Ureter (tissue), 1 donor: ENCODE results near the gene WNK2. TPM values are rescaled to one million over a fixed set of nuclear protein-coding genes. Genes with fewer than 3 reads are reported as not detected.
"Not testable (repeated sequence)": the region's sequence is repeated elsewhere in the genome, so short reads cannot be mapped to it uniquely, and the experiment has no call there.

Source experiments
- DNase-seq: peaks from one replicate; pipeline ENCODE4 v3.0.0-alpha.2; 2020; ENCODE audit warnings: low spot score
- total RNA-seq: library from RNA; stranded (reverse); gene quantifications from one replicate; pipeline ENCODE4 v1.2.4, GENCODE V29; 2023
- donor health status: DM: yes; HTN: yes; CAD: no.

WNK2 gene
- total RNA-seq, 1 donor from 2014 or later: 40.0 TPM

- no peak for DNase-seq
These were observed 145.8 kb downstream of the WNK2 start for GRCh38 chr9:93329629-93330280.

- DNase-seq: no peak
These were observed 148.4 kb downstream of the WNK2 start for GRCh38 chr9:93332317-93332716.

DNA sequence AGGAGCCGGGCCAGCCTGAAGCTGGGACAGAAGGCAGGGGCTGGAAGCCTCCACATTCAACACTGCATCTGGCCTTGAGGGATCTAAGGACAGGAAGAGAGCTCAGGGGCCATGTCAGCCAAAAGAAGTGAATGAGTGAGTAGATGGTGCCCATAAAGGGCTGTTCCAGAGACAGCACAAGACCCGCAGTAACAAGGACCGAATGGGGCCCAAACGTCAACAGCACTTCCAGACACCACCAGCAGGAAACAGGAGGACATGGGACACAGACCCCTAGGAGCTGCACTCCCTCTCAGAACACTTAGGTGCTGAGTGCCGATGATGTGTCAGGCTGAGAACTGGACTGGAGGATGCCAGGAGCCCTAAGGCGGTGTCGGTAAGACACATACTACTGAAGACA is 152.8 kb downstream of the WNK2 start:
- DNase-seq: no peak

- DNase-seq: not testable (repeated sequence)
These were observed 154.3 kb downstream of the WNK2 start for GRCh38 chr9:93338196-93338595.

DNA sequence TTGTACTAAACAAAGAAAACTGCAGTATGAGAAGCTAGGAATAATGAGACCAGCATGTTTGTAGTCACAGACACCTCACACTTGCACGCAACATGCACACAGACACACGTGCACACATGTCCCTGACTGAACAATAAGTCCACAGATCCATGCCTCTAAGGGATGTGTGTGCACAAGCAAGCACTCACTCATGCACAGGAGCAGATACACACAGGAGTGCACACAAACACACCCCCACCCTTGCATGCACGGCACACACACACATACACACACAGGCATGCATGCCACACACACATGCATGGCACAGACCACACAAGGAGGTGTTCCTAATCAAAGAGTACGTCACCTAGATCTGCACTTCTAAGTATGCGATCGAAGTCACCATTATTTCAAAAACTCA is 156.2 kb downstream of the WNK2 start:
- no peak for DNase-seq

DNA sequence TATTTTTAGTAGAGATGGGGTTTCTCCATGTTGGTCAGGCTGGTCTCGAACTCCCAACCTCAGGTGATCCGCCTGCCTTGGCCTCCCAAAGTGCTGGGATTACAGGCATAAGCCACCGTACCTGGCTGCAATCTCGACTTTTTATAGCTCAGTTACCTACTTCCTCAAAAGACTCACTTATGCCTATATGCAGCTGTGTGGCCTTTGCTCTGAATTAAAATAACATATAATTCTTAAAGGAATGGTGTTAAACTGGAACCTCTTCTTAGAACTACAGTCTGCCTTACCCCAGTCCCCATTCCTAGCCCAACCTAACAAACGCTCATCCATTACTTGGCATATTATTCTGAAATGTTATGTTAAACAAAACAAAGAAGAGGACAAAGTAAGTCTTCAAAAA is 157.9 kb downstream of the WNK2 start:
- DNase-seq: not testable (repeated sequence)

DNA sequence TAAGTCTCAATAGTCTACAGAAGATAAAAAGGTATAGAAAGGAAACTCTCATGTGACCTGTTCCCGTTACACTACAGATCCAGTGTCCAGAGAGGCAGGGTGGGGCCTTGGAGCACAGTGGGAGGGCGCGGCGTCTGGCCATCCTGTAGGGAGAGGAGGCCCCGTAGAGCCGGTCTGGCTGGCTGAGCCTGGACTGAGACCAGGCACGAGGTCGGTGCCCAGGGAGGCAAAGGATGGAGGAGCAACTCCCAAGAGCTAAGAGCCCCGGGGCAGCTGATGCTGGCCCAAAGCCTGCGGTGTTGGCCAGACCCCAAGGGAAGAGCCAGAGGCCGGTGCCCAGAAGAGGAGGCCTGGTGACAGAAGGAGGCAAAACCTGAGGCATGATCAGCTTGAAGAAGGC is 158.5 kb downstream of the WNK2 start:
- DNase-seq: not testable (repeated sequence)

DNA sequence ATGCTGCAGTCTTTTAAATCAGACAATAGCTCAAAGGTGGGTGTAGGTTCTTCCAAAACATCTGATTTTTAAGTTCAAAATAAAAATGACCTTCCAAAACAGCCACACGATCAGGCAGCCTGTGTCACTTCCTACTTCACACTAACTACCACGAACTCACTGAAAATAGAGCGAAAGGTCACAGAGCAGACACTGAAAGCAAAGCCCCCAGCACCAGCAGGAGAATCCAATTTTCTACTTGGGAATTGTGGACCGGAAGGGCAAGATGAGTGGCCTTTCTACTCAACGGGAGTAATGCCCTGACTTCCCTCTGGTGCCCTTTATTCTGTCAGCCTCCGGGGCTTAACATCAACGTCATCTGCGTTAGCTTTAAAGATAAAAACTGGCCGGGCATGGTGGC is 159.7 kb downstream of the WNK2 start:
- no peak for DNase-seq

GRCh38 chr9:93345643-93346230 is 161.8 kb downstream of the WNK2 start:
- DNase-seq: no peak

GRCh38 chr9:93346231-93347112 is 162.5 kb downstream of the WNK2 start:
- no peak for DNase-seq

GRCh38 chr9:93347371-93347975 is 163.5 kb downstream of the WNK2 start:
- DNase-seq: not testable (repeated sequence)

DNA sequence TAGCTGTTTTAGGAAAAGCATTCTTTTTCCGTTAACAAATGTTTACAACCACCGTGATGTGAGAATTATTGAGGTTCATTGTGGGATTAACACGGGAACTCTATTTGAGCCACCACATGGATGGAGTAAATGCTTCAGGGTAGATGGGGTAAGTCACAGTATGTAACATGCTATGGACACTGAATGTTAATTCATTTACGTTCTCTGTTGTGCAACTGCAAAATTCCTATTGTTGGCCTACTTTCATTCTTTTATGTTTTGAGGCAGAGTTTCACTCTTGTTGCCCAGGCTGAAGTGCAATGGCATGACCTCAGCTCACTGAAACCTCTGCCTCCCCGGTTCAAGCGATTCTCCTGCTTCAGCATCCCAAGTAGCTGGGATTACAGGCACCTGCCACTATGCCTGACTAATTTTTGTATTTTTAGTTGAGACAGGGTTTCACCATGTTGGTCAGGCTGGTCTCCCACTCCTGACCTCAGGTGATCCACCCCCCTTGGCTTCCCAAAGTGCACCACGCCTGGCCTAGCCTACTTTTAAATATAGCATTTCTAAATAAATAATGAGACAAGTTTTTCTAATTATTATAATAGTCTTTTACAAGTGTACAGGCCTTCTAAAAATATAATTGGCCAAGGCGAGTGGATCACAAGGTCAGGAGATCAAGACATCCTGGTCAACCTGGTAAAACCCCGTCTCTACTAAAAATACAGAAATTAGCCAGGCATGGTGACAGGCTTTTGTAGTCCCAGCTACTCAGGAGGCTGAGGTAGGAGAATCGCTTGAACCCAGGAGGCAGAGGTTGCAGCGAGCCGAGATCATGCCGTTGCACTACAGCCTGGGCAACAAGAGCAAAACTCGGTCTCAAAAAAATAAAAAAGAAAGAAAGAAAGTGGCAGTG is 169.7 kb downstream of the WNK2 start:
- not testable (repeated sequence) for DNase-seq

GRCh38 chr9:93354451-93354850 is 170.5 kb downstream of the WNK2 start:
- no peak for DNase-seq

DNA sequence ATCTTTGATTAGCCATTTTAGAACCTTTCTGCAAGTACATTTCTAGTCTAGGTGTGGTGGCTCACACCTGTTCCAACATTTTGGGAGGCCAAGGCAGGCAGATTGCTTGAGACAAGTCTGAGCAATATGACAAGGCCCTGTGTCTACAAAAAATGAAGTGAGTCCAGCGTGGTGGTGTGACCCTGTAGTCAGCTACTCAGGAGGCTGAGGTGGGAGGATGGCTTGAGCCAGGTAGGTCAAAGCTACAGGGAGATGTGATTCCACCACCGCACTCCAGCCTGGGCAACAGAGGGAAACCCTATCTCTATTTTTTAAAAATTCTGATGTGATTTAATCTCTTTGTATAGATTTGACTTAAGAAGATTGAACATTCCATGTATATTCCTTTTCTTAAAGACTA is 171.9 kb downstream of the WNK2 start:
- no peak for DNase-seq

GRCh38 chr9:93357649-93358048 is 173.7 kb downstream of the WNK2 start:
- DNase-seq: no peak

DNA sequence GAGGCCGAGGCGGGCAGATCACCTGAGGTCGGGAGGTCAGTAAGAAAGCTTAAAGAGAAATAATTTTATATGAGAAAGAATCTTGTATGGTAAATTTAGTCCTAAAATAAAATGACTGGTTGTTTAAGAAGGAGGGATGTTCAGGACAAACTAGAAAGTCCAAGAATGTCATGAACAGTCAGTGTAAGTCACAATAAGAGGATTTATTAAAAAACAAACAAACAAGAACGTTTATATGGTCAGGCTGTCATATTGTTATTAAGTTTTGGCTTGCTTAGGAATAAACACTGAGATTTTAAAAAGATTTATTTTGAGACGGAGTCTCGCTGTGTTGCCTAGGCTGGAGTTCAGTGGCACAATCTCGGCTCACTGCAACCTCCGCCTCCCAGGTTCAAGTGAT is 176.0 kb downstream of the WNK2 start:
- not testable (repeated sequence) for DNase-seq

DNA sequence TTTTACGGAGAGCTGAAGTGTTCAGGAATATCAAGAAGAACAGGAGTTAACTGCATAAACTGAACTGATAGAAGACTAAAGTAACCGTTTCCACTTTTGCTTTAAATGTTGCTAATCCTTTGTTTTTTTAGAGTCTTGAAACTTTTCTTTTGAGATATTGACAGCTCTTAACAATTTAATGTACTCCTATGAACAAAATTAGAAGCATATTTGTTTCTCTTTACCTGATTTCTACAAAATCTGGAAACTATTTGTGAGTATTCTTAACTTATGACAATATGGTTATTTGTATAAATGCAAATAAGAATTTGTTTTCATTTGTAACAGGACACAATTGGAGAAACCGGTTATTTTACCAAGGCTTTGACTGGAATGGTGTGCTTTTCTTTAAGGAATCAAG is 178.1 kb downstream of the WNK2 start:
- no peak for DNase-seq

DNA sequence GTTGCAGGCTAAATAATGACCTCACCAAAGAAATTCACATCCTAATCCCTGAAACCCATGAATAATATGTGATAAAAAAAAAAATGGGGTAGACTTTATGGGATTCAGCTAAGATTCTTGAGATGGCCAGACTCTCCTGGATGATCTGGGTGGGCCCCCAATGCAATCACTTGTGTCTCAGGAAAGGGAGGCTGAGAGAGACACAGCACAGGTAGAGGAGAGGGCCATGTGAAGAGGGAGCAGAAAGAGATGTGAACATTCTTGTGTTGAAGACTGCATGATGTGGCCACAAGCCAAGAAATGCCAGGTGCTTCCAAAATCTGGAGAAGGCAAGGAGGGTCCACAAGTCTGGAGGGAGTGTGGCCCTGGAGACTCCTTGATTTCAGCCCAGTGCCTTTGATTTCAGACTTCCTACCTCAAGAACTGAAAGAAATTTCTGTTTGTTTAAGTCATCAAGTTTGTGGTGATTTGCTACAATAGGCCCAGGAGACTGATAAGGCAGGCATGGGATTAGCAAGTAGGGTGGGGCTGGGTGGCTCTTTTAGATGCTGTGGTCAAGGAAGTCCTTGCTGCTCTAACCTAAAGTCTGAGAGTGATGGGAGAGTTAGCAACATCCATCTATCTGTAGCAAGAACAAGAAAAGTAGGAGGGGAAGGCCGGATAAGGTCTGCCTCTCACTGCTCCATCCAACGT is 180.9 kb downstream of the WNK2 start:
- no peak for DNase-seq

- no peak for DNase-seq
These were observed 181.6 kb downstream of the WNK2 start for GRCh38 chr9:93365427-93366118.

GRCh38 chr9:93366119-93366447 is 182.1 kb downstream of the WNK2 start:
- DNase-seq: no peak
